ENCODE data around the gene SLCO2B1. TPM values are rescaled to one million over a fixed set of nuclear protein-coding genes. Genes with fewer than 3 reads are reported as not detected.
A peak's percentile ranks its signal among the peaks of the same experiment; 100 is the strongest.

The SLCO2B1 gene
- total and polyA plus RNA-seq, 4 donors = 52.7 to 184 (median 135) TPM

DNA sequence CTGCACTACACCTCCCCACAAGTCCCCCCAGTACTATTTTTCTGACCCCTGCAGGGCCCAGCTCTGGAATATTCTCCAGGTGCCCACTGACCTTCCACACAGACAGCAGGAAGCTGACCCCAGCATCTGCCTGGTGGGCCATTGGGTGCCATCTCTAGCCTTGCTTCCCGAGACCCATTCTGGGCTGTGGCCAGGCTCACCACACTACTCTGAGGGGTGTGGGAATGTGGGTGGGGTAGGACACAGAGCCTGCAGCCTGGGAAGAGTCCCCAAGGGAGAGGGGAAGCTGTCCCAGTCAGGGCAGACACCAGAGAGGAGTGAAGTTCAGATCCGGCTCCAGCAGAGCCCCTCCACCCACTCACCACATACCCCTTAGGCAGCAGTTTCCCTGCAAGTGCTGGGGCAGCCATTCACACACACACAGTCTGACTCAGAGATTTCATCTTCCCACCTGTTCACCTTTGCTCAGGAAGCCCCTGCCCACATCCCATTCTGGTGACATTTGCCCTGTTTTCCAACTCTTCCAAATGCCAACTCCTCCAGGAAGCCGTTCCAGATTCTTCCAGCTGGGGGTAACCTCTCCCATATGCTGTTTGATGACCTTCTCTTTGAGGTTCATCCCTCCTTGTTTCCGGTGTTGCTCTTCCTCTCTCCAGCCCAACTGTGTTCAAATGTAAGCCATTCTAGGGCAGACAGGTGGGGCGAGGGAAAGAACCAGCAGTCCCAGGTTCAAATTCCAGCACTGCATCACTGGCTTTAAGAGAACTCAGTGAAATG, 1.9 kb downstream of the SLCO2B1 start:
- Histone ChIP-seq H3K27me3 (ENCODE audit: control insufficient read depth in 4 of 4, insufficient read depth in 4 of 4, low read length in 3 of 4) (no peaks in the 10 kb centered on the region), H3K27ac (ENCODE audit: low read depth in 1 of 2, low read length in 2 of 2) (peak overlapping the region in 1 of 2 donors; percentile 6), H3K4me1 (ENCODE audit: control insufficient read depth in 4 of 4, insufficient read depth in 4 of 4, low read length in 3 of 4) (peaks cover 26 to 59% (median 53%) of the 10 kb centered on the region in 4 donors), H3K9ac (ENCODE audit: low read depth in 1 of 2, low read length in 2 of 2) (no peak overlapping the region), H3K9me3 (ENCODE audit: control insufficient read depth in 4 of 4, low read length in 3 of 4) (no peaks in the 10 kb centered on the region), H3K4me3 (ENCODE audit: low read depth in 1 of 3, low read length in 3 of 3) (peak overlapping the region in 2 of 3 donors; percentile 5 to 12), H3K36me3 (ENCODE audit: control insufficient read depth in 4 of 4, insufficient read depth in 3 of 4, low read depth in 1 of 4, low read length in 3 of 4) (no peaks in the 10 kb centered on the region)
- 82% methylated on average over 5 of the region's 5 CpGs for WGBS
- TF ChIP-seq HNF4A (conservative IDR thresholded peaks at IDR 0.05) (peak; percentile 50 to 64), RAD21 (IDR thresholded peaks at IDR 0.05) (peak in 1 of 2 donors; percentile 14), FOXA2 (IDR thresholded peaks at IDR 0.05) (no peak), RXRA (IDR thresholded peaks at IDR 0.05) (peak in 1 of 2 donors; percentile 60), NR2F2 (IDR thresholded peaks at IDR 0.05) (peak; percentile 51)
- no peak for DNase-seq (ENCODE audit: low spot score)

DNA sequence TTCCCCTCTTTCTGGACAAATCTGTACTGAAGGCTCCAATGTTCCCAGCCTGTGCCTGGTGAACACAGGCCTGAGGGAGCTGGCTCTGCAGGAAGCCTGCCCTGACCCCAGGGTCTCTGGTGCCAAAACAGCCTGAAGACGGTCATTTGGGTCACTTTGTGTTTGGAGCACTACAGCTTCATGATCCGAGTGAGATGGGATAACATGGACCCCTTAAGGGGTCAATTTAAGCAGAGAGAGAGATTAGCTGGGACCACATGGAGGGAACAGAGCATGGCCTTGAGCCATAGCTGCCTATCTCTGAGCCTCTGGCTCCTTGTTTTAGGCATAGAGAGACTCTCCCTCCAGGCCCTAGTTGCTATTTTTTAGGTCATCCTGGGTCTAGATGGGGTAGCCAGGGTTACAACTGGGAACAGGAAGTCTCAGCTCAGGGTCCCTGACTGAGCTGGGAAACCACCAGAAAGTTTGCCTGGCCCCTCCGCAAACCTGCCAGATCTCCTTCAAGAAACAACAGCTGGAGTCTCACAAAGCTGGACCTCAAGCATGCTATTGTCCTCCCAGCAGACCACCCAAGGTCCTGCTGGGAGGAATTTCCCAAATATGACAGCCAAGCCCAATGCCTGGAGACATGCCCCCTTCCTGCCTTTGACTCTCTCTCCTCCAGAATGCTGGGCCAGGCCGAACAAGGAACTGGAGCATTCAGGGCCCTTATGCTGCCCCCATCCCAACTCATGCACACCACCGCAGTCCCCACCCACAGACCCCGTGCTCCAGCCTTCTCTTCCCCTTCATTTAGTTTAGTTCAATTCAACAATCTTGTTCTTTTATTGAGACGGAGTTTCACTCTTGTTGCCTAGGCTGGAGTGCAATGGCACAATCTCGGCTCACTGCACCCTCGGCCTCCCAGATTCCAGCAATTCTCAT, 4.0 kb downstream of the SLCO2B1 start:
- peaks cover 27 to 78% (median 68%) of the 10 kb centered on the region in 4 donors for H3K4me1 ChIP-seq (ENCODE audit: control insufficient read depth in 4 of 4, insufficient read depth in 4 of 4, low read length in 3 of 4)
- H3K27me3 ChIP-seq (ENCODE audit: control insufficient read depth in 4 of 4, insufficient read depth in 4 of 4, low read length in 3 of 4) = no peaks in the 10 kb centered on the region
- DNase-seq (ENCODE audit: low spot score) = no peak
- TF ChIP-seq RXRA (IDR thresholded peaks at IDR 0.05) = peak in 1 of 2 donors; percentile 51
- no peak for TF ChIP-seq HNF4G (IDR thresholded peaks at IDR 0.05)
- TF ChIP-seq NR2F2 (IDR thresholded peaks at IDR 0.05) = peak; percentile 97
- 77% methylated on average over 9 of the region's 9 CpGs for WGBS
- no peak overlapping the region for H3K9ac ChIP-seq (ENCODE audit: low read depth in 1 of 2, low read length in 2 of 2)
- no peaks in the 10 kb centered on the region for H3K36me3 ChIP-seq (ENCODE audit: control insufficient read depth in 4 of 4, insufficient read depth in 3 of 4, low read depth in 1 of 4, low read length in 3 of 4)
- H3K9me3 ChIP-seq (ENCODE audit: control insufficient read depth in 4 of 4, low read length in 3 of 4) = no peaks in the 10 kb centered on the region
- peak overlapping the region in 1 of 2 donors; percentile 83 for H3K27ac ChIP-seq (ENCODE audit: low read depth in 1 of 2, low read length in 2 of 2)
- H3K4me3 ChIP-seq (ENCODE audit: low read depth in 1 of 3, low read length in 3 of 3) = no peak overlapping the region

- H3K4me1 ChIP-seq (ENCODE audit: control insufficient read depth in 4 of 4, insufficient read depth in 4 of 4, low read length in 3 of 4) = peaks cover 27 to 87% (median 74%) of the 10 kb centered on the region in 4 donors
- H3K9me3 ChIP-seq (ENCODE audit: control insufficient read depth in 4 of 4, low read length in 3 of 4) = no peaks in the 10 kb centered on the region
- H3K9ac ChIP-seq (ENCODE audit: low read depth in 1 of 2, low read length in 2 of 2) = peak overlapping the region in 1 of 2 donors; percentile 67
- H3K27me3 ChIP-seq (ENCODE audit: control insufficient read depth in 4 of 4, insufficient read depth in 4 of 4, low read length in 3 of 4) = no peaks in the 10 kb centered on the region
- H3K27ac ChIP-seq (ENCODE audit: low read depth in 1 of 2, low read length in 2 of 2) = peak overlapping the region; percentile 70 to 83
- peak overlapping the region in 1 of 3 donors; percentile 1 for H3K4me3 ChIP-seq (ENCODE audit: low read depth in 1 of 3, low read length in 3 of 3)
- no peaks in the 10 kb centered on the region for H3K36me3 ChIP-seq (ENCODE audit: control insufficient read depth in 4 of 4, insufficient read depth in 3 of 4, low read depth in 1 of 4, low read length in 3 of 4)
- no peak for DNase-seq (ENCODE audit: low spot score)
- 59% methylated on average over 13 of the region's 13 CpGs for WGBS
- TF ChIP-seq MAX (IDR thresholded peaks at IDR 0.05) (peak; percentile 86), FOXA2 (IDR thresholded peaks at IDR 0.05) (peak; percentile 10), TAF1 (conservative IDR thresholded peaks at IDR 0.05) (no peak), YY1 (IDR thresholded peaks at IDR 0.05) (peak; percentile 66), RXRA (IDR thresholded peaks at IDR 0.05) (peak; percentile 94 to 97), HNF4A (conservative IDR thresholded peaks at IDR 0.05) (peak; percentile 97 to 98), NR2F2 (IDR thresholded peaks at IDR 0.05) (peak; percentile 72), FOXA1 (IDR thresholded peaks at IDR 0.05) (peak; percentile 8), EGR1 (IDR thresholded peaks at IDR 0.05; ENCODE audit: low read depth in 2 of 2) (peak in 1 of 2 donors; percentile 59), REST (IDR thresholded peaks at IDR 0.05) (peak; percentile 80), HNF4G (IDR thresholded peaks at IDR 0.05) (peak; percentile 85), JUND (IDR thresholded peaks at IDR 0.05) (peak; percentile 86 to 95)
- TF ChIP-seq, protein P1, sequence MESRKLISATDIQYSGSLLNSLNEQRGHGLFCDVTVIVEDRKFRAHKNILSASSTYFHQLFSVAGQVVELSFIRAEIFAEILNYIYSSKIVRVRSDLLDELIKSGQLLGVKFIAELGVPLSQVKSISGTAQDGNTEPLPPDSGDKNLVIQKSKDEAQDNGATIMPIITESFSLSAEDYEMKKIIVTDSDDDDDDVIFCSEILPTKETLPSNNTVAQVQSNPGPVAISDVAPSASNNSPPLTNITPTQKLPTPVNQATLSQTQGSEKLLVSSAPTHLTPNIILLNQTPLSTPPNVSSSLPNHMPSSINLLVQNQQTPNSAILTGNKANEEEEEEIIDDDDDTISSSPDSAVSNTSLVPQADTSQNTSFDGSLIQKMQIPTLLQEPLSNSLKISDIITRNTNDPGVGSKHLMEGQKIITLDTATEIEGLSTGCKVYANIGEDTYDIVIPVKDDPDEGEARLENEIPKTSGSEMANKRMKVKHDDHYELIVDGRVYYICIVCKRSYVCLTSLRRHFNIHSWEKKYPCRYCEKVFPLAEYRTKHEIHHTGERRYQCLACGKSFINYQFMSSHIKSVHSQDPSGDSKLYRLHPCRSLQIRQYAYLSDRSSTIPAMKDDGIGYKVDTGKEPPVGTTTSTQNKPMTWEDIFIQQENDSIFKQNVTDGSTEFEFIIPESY (IDR thresholded peaks at IDR 0.05) = peak; percentile 78
- TF ChIP-seq, protein P2, sequence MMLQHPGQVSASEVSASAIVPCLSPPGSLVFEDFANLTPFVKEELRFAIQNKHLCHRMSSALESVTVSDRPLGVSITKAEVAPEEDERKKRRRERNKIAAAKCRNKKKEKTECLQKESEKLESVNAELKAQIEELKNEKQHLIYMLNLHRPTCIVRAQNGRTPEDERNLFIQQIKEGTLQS (IDR thresholded peaks at IDR 0.05) = peak; percentile 49
Measured at GRCh38 chr11:75155570-75156422, 4.9 kb downstream of the SLCO2B1 start.

Data from liver (tissue), 9 donors.